ENCODE results near the gene CYP46A1.

DNA sequence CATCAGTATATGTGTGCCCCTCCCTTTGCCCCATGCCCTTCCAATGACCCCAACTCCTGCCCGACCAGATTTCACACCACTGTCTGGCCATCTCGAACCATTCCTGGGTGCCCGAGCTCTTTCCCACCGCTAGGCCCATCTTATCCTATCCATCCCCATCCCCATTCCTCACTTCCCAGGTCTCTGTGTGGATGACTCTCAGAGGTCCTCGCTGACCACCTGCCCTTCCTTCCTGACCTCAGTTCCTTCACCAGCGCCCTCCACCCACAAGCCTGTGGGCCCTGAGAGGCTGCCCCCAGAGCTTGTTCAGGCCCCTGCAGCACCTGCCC is 49.1 kb downstream of the CYP46A1 start:
- TF ChIP-seq NFIC (IDR thresholded peaks at IDR 0.05) (no peak), CEBPB (IDR thresholded peaks at IDR 0.05) (no peak), YY1 (IDR thresholded peaks at IDR 0.05; ENCODE audit: low read depth) (no peak), CREB1 (IDR thresholded peaks at IDR 0.05; ENCODE audit: low read depth) (no peak), FOXM1 (IDR thresholded peaks at IDR 0.05; ENCODE audit: borderline replicate concordance, low read depth) (no peak), TAF1 (IDR thresholded peaks at IDR 0.05; ENCODE audit: low read depth) (no peak)
- TF ChIP-seq, protein P1, sequence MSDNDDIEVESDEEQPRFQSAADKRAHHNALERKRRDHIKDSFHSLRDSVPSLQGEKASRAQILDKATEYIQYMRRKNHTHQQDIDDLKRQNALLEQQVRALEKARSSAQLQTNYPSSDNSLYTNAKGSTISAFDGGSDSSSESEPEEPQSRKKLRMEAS (IDR thresholded peaks at IDR 0.05): no peak
- TF ChIP-seq, protein P2, sequence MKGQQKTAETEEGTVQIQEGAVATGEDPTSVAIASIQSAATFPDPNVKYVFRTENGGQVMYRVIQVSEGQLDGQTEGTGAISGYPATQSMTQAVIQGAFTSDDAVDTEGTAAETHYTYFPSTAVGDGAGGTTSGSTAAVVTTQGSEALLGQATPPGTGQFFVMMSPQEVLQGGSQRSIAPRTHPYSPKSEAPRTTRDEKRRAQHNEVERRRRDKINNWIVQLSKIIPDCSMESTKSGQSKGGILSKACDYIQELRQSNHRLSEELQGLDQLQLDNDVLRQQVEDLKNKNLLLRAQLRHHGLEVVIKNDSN (IDR thresholded peaks at IDR 0.05): no peak
